Loucy (cell line): ENCODE data around the gene GARIN5B.

Experiments
- EZH2phosphoT487 ChIP-seq: fragments of 200-600 bp; IDR thresholded peaks from 2 replicates; pipeline ENCODE4 v1.6.1; 2018; ENCODE audit warnings: antibody characterized with exemption, mild to moderate bottlenecking, moderate library complexity, borderline replicate concordance
- TF ChIP-seq, protein P1 (sequence below): fragments of 200-600 bp; sonication (generic); conservative IDR thresholded peaks from 2 replicates; pipeline ENCODE4 v1.5.1; 2014; ENCODE audit warnings: mild to moderate bottlenecking, antibody characterized with exemption, low read length

DNA sequence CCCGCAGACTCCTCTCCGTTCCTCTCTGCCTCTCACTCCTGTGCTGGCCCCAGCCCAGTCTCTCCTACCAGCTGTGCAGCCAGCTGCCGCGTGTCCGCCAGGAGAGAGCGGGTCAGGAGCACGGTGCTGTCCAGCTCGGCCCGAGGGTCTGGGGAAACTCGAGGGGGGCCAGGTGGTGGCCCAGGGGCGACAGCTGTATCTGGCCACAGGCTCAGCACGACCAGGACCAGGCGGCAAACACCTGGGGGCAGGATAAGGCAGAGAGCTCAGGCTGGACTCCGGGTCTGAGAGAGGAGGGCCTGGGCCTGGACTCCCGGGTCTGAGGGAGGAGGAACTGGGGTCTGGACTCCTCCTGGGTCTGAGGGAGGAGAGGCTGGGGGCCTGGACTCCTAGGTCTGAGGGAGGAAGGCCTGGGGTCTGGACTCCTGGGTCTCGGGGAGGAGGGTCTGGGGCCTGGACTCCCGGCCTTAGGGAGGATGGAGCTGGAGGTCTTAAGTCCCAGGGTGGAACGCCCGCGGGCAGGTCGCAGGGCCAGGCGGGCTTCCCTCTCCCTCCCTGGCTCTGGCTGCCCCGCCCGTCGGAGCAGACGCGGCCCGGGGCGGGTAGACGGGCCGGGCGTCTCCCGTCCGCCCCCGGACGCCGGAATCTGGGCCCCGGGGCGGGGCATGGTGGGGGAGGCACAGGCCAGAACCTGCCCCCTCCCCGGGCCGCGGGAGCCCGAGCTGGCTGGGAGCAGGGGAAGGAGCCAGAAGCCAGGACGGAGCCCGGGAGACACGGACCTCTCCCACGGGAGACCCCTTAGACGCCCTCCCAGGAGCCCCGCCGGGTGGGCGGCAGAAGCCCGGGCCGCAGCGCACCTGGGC is 5.9 kb upstream of the GARIN5B start:
- TF ChIP-seq, protein P1, sequence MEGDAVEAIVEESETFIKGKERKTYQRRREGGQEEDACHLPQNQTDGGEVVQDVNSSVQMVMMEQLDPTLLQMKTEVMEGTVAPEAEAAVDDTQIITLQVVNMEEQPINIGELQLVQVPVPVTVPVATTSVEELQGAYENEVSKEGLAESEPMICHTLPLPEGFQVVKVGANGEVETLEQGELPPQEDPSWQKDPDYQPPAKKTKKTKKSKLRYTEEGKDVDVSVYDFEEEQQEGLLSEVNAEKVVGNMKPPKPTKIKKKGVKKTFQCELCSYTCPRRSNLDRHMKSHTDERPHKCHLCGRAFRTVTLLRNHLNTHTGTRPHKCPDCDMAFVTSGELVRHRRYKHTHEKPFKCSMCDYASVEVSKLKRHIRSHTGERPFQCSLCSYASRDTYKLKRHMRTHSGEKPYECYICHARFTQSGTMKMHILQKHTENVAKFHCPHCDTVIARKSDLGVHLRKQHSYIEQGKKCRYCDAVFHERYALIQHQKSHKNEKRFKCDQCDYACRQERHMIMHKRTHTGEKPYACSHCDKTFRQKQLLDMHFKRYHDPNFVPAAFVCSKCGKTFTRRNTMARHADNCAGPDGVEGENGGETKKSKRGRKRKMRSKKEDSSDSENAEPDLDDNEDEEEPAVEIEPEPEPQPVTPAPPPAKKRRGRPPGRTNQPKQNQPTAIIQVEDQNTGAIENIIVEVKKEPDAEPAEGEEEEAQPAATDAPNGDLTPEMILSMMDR: no peak
- no peak for TF ChIP-seq EZH2phosphoT487
